ENCODE measurements around the gene NTM. TPM values are rescaled to one million over a fixed set of nuclear protein-coding genes. Genes with fewer than 3 reads are reported as not detected.

The NTM gene
- total and polyA plus RNA-seq, 7 donors: 0.07 to 1.1 (median 0.22) TPM; not detected in 2

- DNase-seq (no peak), ATAC-seq (no peak)
- no peaks in the 10 kb centered on the region for H3K4me1 ChIP-seq
- intact Hi-C loops (cut with DNase I): no loop called here
- H3K27me3 ChIP-seq (ENCODE audit: insufficient read depth in 3 of 3, low read length in 2 of 3): no peaks in the 10 kb centered on the region
- 66 to 78% (median 76%) methylated on average over 3 of the region's 3 CpGs for WGBS, 3 donors
- TF ChIP-seq CTCF (IDR thresholded peaks at IDR 0.05): no peak
- H3K36me3 ChIP-seq (ENCODE audit: insufficient read depth in 1 of 2, low read depth in 1 of 2): no peaks in the 10 kb centered on the region
- no peak overlapping the region for H3K27ac ChIP-seq
- no peaks in the 10 kb centered on the region for H3K9me3 ChIP-seq
- no peak overlapping the region for H3K4me3 ChIP-seq
Observed at GRCh38 chr11:131840545-131840944, 470.1 kb downstream of the NTM start.

GRCh38 chr11:131841028-131841427 lies 470.6 kb downstream of the NTM start:
- intact Hi-C loops (cut with DNase I): no loop called here
- WGBS, 3 donors: 41 to 64% (median 63%) methylated on average over 1 of the region's 1 CpG
- Histone ChIP-seq H3K27me3 (ENCODE audit: insufficient read depth in 3 of 3, low read length in 2 of 3) (no peaks in the 10 kb centered on the region), H3K27ac (no peak overlapping the region), H3K9me3 (no peaks in the 10 kb centered on the region), H3K36me3 (ENCODE audit: insufficient read depth in 1 of 2, low read depth in 1 of 2) (no peaks in the 10 kb centered on the region), H3K4me1 (no peaks in the 10 kb centered on the region), H3K4me3 (no peak overlapping the region)
- no peak for TF ChIP-seq CTCF (IDR thresholded peaks at IDR 0.05)
- ATAC-seq: no peak
- DNase-seq: no peak

- no peak for DNase-seq
- no peaks in the 10 kb centered on the region for H3K36me3 ChIP-seq (ENCODE audit: insufficient read depth in 1 of 2, low read depth in 1 of 2)
- intact Hi-C loops (cut with DNase I): no loop called here
- TF ChIP-seq CTCF (IDR thresholded peaks at IDR 0.05): no peak
- H3K27ac ChIP-seq: no peak overlapping the region
- ATAC-seq: no peak
- no peaks in the 10 kb centered on the region for H3K9me3 ChIP-seq
- no peaks in the 10 kb centered on the region for H3K27me3 ChIP-seq (ENCODE audit: insufficient read depth in 3 of 3, low read length in 2 of 3)
- H3K4me3 ChIP-seq: no peak overlapping the region
- H3K4me1 ChIP-seq: no peaks in the 10 kb centered on the region
- 85 to 88% (median 87%) methylated on average over 11 of the region's 11 CpGs for WGBS, 3 donors
Observed at GRCh38 chr11:131841925-131842635, 471.7 kb downstream of the NTM start.

GRCh38 chr11:131845255-131845654 lies 474.8 kb downstream of the NTM start:
- TF ChIP-seq CTCF (IDR thresholded peaks at IDR 0.05): no peak
- intact Hi-C loops (cut with DNase I): no loop called here
- H3K36me3 ChIP-seq (ENCODE audit: insufficient read depth in 1 of 2, low read depth in 1 of 2): no peaks in the 10 kb centered on the region
- H3K9me3 ChIP-seq: no peaks in the 10 kb centered on the region
- WGBS, 3 donors: 64 to 67% (median 65%) methylated on average over 4 of the region's 4 CpGs
- ATAC-seq (no peak), DNase-seq (no peak)
- H3K4me1 ChIP-seq: no peaks in the 10 kb centered on the region
- H3K27ac ChIP-seq: no peak overlapping the region
- H3K27me3 ChIP-seq (ENCODE audit: insufficient read depth in 3 of 3, low read length in 2 of 3): no peaks in the 10 kb centered on the region
- no peak overlapping the region for H3K4me3 ChIP-seq

GRCh38 chr11:131849485-131849884 lies 479.1 kb downstream of the NTM start:
- DNase-seq: no peak

More at GRCh38 chr11:131849485-131849884, 479.1 kb downstream of the NTM start:
- Histone ChIP-seq H3K27ac (no peak overlapping the region), H3K36me3 (ENCODE audit: insufficient read depth in 1 of 2, low read depth in 1 of 2) (no peaks in the 10 kb centered on the region), H3K4me3 (no peak overlapping the region), H3K4me1 (no peaks in the 10 kb centered on the region), H3K27me3 (ENCODE audit: insufficient read depth in 3 of 3, low read length in 2 of 3) (peaks cover 0 to 2% (median 0%) of the 10 kb centered on the region in 3 donors), H3K9me3 (no peaks in the 10 kb centered on the region)
- ATAC-seq: no peak
- intact Hi-C loops (cut with DNase I): no loop called here
- WGBS, 3 donors: 75 to 79% (median 77%) methylated on average over 4 to 6 of the region's 6 CpGs
- TF ChIP-seq CTCF (IDR thresholded peaks at IDR 0.05): no peak

All from psoas muscle (tissue), 8 donors.